Measurements from ENCODE around the gene KDELR3.

The KDELR3 gene

DNA sequence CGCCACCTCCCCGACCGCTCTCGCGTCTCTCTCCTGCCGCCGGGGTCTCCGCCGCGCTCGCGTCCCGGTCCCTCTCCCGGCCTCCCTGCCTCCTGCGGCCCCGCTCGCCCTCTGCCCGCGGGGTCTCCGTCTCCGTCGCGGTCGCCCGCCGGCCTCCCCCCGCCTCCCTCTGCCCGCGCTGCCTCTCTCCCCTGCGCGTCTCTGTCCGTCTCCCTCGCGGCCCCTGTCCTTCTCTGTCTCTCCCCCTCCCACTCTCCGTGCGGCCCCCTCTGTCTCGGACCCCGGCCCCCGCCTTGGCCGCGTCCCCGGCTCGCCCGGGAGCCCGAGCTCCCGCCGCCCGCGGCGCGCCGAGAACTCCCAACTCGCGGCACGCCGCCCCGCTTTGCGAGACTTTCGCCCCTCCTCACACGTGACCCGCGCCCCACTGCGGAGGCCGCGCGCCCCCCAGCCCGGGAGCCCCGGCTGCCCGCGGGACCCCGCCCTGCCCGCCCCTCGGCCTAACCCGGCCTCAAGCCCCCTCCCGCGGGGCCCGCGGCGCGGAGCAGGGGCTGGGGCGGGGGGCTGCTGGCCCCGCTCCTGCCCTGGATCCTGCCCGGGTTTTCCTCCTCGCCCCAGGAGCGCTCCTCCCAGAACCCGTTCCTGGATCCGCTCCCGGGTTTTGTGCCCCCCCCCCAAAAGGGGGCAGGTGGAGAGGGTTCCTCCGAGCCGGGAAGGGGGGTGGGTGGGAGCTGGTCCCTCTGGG lies 12.2 kb upstream of the KDELR3 start:
- Histone ChIP-seq H3K27me3 (ENCODE audit: insufficient read depth, poor library complexity, severe bottlenecking) (peaks cover 29% of the 10 kb centered on the region), H3K4me1 (ENCODE audit: insufficient read depth, poor library complexity, severe bottlenecking) (no peaks in the 10 kb centered on the region), H3K36me3 (ENCODE audit: low read depth) (no peaks in the 10 kb centered on the region), H3K27ac (ENCODE audit: poor library complexity, severe bottlenecking) (no peak overlapping the region), H3K4me3 (ENCODE audit: severe bottlenecking) (peak overlapping the region; percentile 32), H3K9me3 (ENCODE audit: severe bottlenecking) (no peaks in the 10 kb centered on the region)
- DNase-seq (ENCODE audit: low spot score) (no peak), ATAC-seq (ENCODE audit: low read depth) (no peak)
- TF ChIP-seq, protein P1, sequence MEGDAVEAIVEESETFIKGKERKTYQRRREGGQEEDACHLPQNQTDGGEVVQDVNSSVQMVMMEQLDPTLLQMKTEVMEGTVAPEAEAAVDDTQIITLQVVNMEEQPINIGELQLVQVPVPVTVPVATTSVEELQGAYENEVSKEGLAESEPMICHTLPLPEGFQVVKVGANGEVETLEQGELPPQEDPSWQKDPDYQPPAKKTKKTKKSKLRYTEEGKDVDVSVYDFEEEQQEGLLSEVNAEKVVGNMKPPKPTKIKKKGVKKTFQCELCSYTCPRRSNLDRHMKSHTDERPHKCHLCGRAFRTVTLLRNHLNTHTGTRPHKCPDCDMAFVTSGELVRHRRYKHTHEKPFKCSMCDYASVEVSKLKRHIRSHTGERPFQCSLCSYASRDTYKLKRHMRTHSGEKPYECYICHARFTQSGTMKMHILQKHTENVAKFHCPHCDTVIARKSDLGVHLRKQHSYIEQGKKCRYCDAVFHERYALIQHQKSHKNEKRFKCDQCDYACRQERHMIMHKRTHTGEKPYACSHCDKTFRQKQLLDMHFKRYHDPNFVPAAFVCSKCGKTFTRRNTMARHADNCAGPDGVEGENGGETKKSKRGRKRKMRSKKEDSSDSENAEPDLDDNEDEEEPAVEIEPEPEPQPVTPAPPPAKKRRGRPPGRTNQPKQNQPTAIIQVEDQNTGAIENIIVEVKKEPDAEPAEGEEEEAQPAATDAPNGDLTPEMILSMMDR (IDR thresholded peaks at IDR 0.05; ENCODE audit: poor library complexity, severe bottlenecking), result no peak

GRCh38 chr22:38456272-38456835 lies 11.5 kb upstream of the KDELR3 start:
- Histone ChIP-seq H3K36me3 (ENCODE audit: low read depth) (no peaks in the 10 kb centered on the region), H3K27me3 (ENCODE audit: insufficient read depth, poor library complexity, severe bottlenecking) (peaks cover 26% of the 10 kb centered on the region), H3K9me3 (ENCODE audit: severe bottlenecking) (no peaks in the 10 kb centered on the region), H3K27ac (ENCODE audit: poor library complexity, severe bottlenecking) (no peak overlapping the region), H3K4me1 (ENCODE audit: insufficient read depth, poor library complexity, severe bottlenecking) (no peaks in the 10 kb centered on the region), H3K4me3 (ENCODE audit: severe bottlenecking) (no peak overlapping the region)
- DNase-seq (ENCODE audit: low spot score) (no peak), ATAC-seq (ENCODE audit: low read depth) (no peak)
- TF ChIP-seq, protein P1 (IDR thresholded peaks at IDR 0.05; ENCODE audit: poor library complexity, severe bottlenecking), result no peak

- Histone ChIP-seq H3K9me3 (ENCODE audit: severe bottlenecking) (no peaks in the 10 kb centered on the region), H3K4me1 (ENCODE audit: insufficient read depth, poor library complexity, severe bottlenecking) (no peaks in the 10 kb centered on the region), H3K27me3 (ENCODE audit: insufficient read depth, poor library complexity, severe bottlenecking) (peaks cover 30% of the 10 kb centered on the region), H3K27ac (ENCODE audit: poor library complexity, severe bottlenecking) (no peak overlapping the region), H3K4me3 (ENCODE audit: severe bottlenecking) (no peak overlapping the region), H3K36me3 (ENCODE audit: low read depth) (no peaks in the 10 kb centered on the region)
- DNase-seq (ENCODE audit: low spot score) (no peak), ATAC-seq (ENCODE audit: low read depth) (peak; percentile 11; the same call in 1 of the 3 replicates)
- TF ChIP-seq, protein P1 (IDR thresholded peaks at IDR 0.05; ENCODE audit: poor library complexity, severe bottlenecking), result no peak
Observed at GRCh38 chr22:38456841-38457699, 10.8 kb upstream of the KDELR3 start.

- DNase-seq (ENCODE audit: low spot score), result no peak
Observed at GRCh38 chr22:38460426-38460840, 7.5 kb upstream of the KDELR3 start.

More at GRCh38 chr22:38460426-38460840, 7.5 kb upstream of the KDELR3 start:
- Histone ChIP-seq H3K4me1 (ENCODE audit: insufficient read depth, poor library complexity, severe bottlenecking) (no peaks in the 10 kb centered on the region), H3K27me3 (ENCODE audit: insufficient read depth, poor library complexity, severe bottlenecking) (peaks cover 13% of the 10 kb centered on the region), H3K27ac (ENCODE audit: poor library complexity, severe bottlenecking) (no peak overlapping the region), H3K4me3 (ENCODE audit: severe bottlenecking) (no peak overlapping the region), H3K9me3 (ENCODE audit: severe bottlenecking) (no peaks in the 10 kb centered on the region), H3K36me3 (ENCODE audit: low read depth) (no peaks in the 10 kb centered on the region)
- TF ChIP-seq, protein P1 (IDR thresholded peaks at IDR 0.05; ENCODE audit: poor library complexity, severe bottlenecking), result no peak
- no peak for ATAC-seq (ENCODE audit: low read depth)
